Peyer's patch (tissue), 4 donors: ENCODE results near the gene PIP5K1C.

Experiments used
- CTCF ChIP-seq, 6 experiments: fragments of 450-650 bp in 4 of 6; fragments of 200-600 bp in 2 of 6; sonication (generic) in 1 of 6; IDR thresholded peaks; one replicate each; pipeline ENCODE4 v1.5.1; 2017 to 2019; ENCODE audit warnings: antibody characterized with exemption in 6 of 6, mild to moderate bottlenecking in 3 of 6, moderate library complexity in 1 of 6
- POLR2A ChIP-seq, 2 donors: fragments of 450-650 bp; IDR thresholded peaks; one replicate each; pipeline ENCODE4 v1.5.1; 2017; ENCODE audit warnings: antibody characterized with exemption in 2 of 2, mild to moderate bottlenecking in 2 of 2, moderate library complexity in 2 of 2

GRCh38 chr19:3589439-3589838, 110.8 kb downstream of the PIP5K1C start:
- no peak for TF ChIP-seq POLR2A (IDR thresholded peaks at IDR 0.05)
- TF ChIP-seq CTCF (IDR thresholded peaks at IDR 0.05), result no peak
